Stimulated activated CD4-positive, alpha-beta T cell treated with anti-CD3 and anti-CD28 coated beads, TNF-alpha, amount 100 ng/mL, for 48 hours (primary cell): ENCODE results near the gene PSPN.

Experiments
- DNase-seq, 3 donors: peaks; one replicate each; pipeline ENCODE4 v3.0.0-alpha.2; 2020; ENCODE audit warnings: low read depth in 3 of 3

The PSPN gene

GRCh38 chr19:6375411-6376010, at the start of gene PSPN:
Gene PSPN (minus strand): TSS chr19:6375933. CDS start chr19:6375849, 84 bp downstream.
- no peak for DNase-seq

- peak; percentile 98 to 100 (median 98) for DNase-seq
Observed at GRCh38 chr19:6424939-6425731, 49.4 kb upstream of the PSPN start.

- peak in 1 of 3 donors; percentile 31 for DNase-seq
Observed at GRCh38 chr19:6424195-6424938, 48.6 kb upstream of the PSPN start, which contains the start of gene KHSRP. Gene KHSRP (minus strand): TSS chr19:6424811. CDS start chr19:6424701, 110 bp downstream.

GRCh38 chr19:6423499-6424194, 47.9 kb upstream of the PSPN start:
- peak in 1 of 3 donors; percentile 36 for DNase-seq

GRCh38 chr19:6421075-6422014, 45.6 kb upstream of the PSPN start:
- no peak for DNase-seq

GRCh38 chr19:6418562-6418932, 42.8 kb upstream of the PSPN start:
- no peak for DNase-seq

GRCh38 chr19:6417713-6418561, 42.2 kb upstream of the PSPN start:
- no peak for DNase-seq

- DNase-seq = no peak
Observed at GRCh38 chr19:6416658-6417405, 41.1 kb upstream of the PSPN start.

- no peak for DNase-seq
Observed at GRCh38 chr19:6415591-6416190, 40.0 kb upstream of the PSPN start.

- DNase-seq = no peak
Observed at GRCh38 chr19:6414793-6415590, 39.3 kb upstream of the PSPN start.

GRCh38 chr19:6413721-6414643, 38.2 kb upstream of the PSPN start:
- DNase-seq = no peak

GRCh38 chr19:6413291-6413690, 37.6 kb upstream of the PSPN start:
- no peak for DNase-seq

- peak; percentile 33 to 52 (median 33) for DNase-seq
Observed at GRCh38 chr19:6412447-6413091, 36.8 kb upstream of the PSPN start.

- no peak for DNase-seq
Observed at GRCh38 chr19:6412061-6412446, 36.3 kb upstream of the PSPN start.

- DNase-seq = no peak
Observed at GRCh38 chr19:6409346-6409745, 33.6 kb upstream of the PSPN start.

- no peak for DNase-seq
Observed at GRCh38 chr19:6406401-6406800, 30.7 kb upstream of the PSPN start.
